ENCODE results near the gene LRR1. TPM values are rescaled to one million over a fixed set of nuclear protein-coding genes. Genes with fewer than 3 reads are reported as not detected.

Gene LRR1
- total and polyA plus RNA-seq, 9 of the 15 experiments (the other 6 are each of a cell fraction or from before 2014, with no cell fraction given) = 26.5 to 58.1 (median 31.8) TPM

- Histone ChIP-seq H2AFZ (ENCODE audit: low read depth, low read length) (no peak overlapping the region), H3K36me3 (ENCODE audit: control insufficient read depth, insufficient read depth, low read length) (peaks cover 22% of the 10 kb centered on the region), H3K27ac (ENCODE audit: extremely low read depth, low read depth, low read length) (no peak overlapping the region), H3K9me3 (replicated peaks; ENCODE audit: control insufficient read depth, insufficient read depth, low read depth, low read length) (no peaks in the 10 kb centered on the region), H3K9ac (ENCODE audit: insufficient read depth in 1 of 2, low read depth in 2 of 2, low read length in 2 of 2) (no peak overlapping the region), H3K4me1 (replicated peaks in 1 of 2; ENCODE audit: control insufficient read depth in 2 of 2, insufficient read depth in 2 of 2, low read length in 2 of 2) (no peaks in the 10 kb centered on the region), H3K9me1 (ENCODE audit: control insufficient read depth, insufficient read depth, low read length) (peaks cover 3% of the 10 kb centered on the region), H4K20me1 (replicated peaks; ENCODE audit: control insufficient read depth, insufficient read depth, low read length) (no peaks in the 10 kb centered on the region), H3K27me3 (ENCODE audit: control insufficient read depth in 2 of 2, insufficient read depth in 2 of 2, low read length in 2 of 2) (no peaks in the 10 kb centered on the region), H3K79me2 (ENCODE audit: control insufficient read depth, insufficient read depth, low read length) (no peaks in the 10 kb centered on the region; the same call in 2 of the 3 replicates), H3K4me2 (ENCODE audit: insufficient read depth, low read length) (no peak overlapping the region), H3K4me3 (no peak overlapping the region)
- no peak for ATAC-seq
- no peak for DNase-seq (ENCODE audit: extremely low read depth in 1 of 4, low spot score in 3 of 4)
- intact Hi-C loops (cut with micrococcal nuclease) (no loop called here), in situ Hi-C loops (cut with MboI) (no loop called here)
- FAIRE-seq = no peak
- ChIA-PET CTCF (ENCODE audit: low intra/inter-chr PET ratio) (no interaction called here), POLR2A (no interaction called here)
- WGBS (ENCODE audit: insufficient coverage, low coverage, missing lambda C conversion rate) = 81% methylated on average over 5 of the region's 5 CpGs
- no TSS peak for BruUV-seq (replicated peaks)
- TF ChIP-seq ZNF316 (IDR thresholded peaks at IDR 0.05) = peak; percentile 28; the same call in 1 of the 2 replicates
- no peak for TF ChIP-seq FOXJ2 (tag; IDR thresholded peaks at IDR 0.05)
Observed at GRCh38 chr14:49574038-49574437, 24.7 kb upstream of the LRR1 start.

GRCh38 chr14:49578141-49578540, 20.6 kb upstream of the LRR1 start:
- DNase-seq (ENCODE audit: extremely low read depth in 1 of 4, low spot score in 3 of 4) (no peak), FAIRE-seq (no peak), ATAC-seq (no peak)
- no peak overlapping the region for H3K27ac ChIP-seq (ENCODE audit: extremely low read depth, low read depth, low read length)
- H3K4me1 ChIP-seq (replicated peaks in 1 of 2; ENCODE audit: control insufficient read depth in 2 of 2, insufficient read depth in 2 of 2, low read length in 2 of 2) = peaks cover 3 to 6% of the 10 kb centered on the region in 2 experiments; a peak in 4 of 5 replicates
- intact Hi-C loops (cut with micrococcal nuclease) = no loop called here
- no peak overlapping the region for H2AFZ ChIP-seq (ENCODE audit: low read depth, low read length)
- in situ Hi-C loops (cut with MboI) = no loop called here
- H4K20me1 ChIP-seq (replicated peaks; ENCODE audit: control insufficient read depth, insufficient read depth, low read length) = peaks cover 16% of the 10 kb centered on the region; the same call in 1 of the 2 replicates
- H3K36me3 ChIP-seq (ENCODE audit: control insufficient read depth, insufficient read depth, low read length) = peaks cover 41% of the 10 kb centered on the region
- ChIA-PET POLR2A (no interaction called here), CTCF (ENCODE audit: low intra/inter-chr PET ratio) (no interaction called here)
- BruUV-seq (replicated peaks) = no TSS peak
- WGBS (ENCODE audit: insufficient coverage, low coverage, missing lambda C conversion rate) = no CpG with 5 or more reads among the region's 1 CpG
- no peak overlapping the region for H3K4me2 ChIP-seq (ENCODE audit: insufficient read depth, low read length)
- no peak overlapping the region for H3K4me3 ChIP-seq
- no peaks in the 10 kb centered on the region for H3K27me3 ChIP-seq (ENCODE audit: control insufficient read depth in 2 of 2, insufficient read depth in 2 of 2, low read length in 2 of 2)
- H3K9ac ChIP-seq (ENCODE audit: insufficient read depth in 1 of 2, low read depth in 2 of 2, low read length in 2 of 2) = no peak overlapping the region
- no peaks in the 10 kb centered on the region for H3K9me3 ChIP-seq (replicated peaks; ENCODE audit: control insufficient read depth, insufficient read depth, low read depth, low read length)
- H3K79me2 ChIP-seq (ENCODE audit: control insufficient read depth, insufficient read depth, low read length) = peaks cover 35% of the 10 kb centered on the region
- peaks cover 3% of the 10 kb centered on the region for H3K9me1 ChIP-seq (ENCODE audit: control insufficient read depth, insufficient read depth, low read length)
- no peak for TF ChIP-seq KDM1A (IDR thresholded peaks at IDR 0.05)
- TF ChIP-seq MEF2D (tag; conservative IDR thresholded peaks at IDR 0.05; ENCODE audit: low read depth) = no peak
- TF ChIP-seq CHD4 (IDR thresholded peaks at IDR 0.05; ENCODE audit: insufficient read depth, insufficient replicate concordance, low read depth, low read length, poor library complexity, severe bottlenecking) = no peak
- TF ChIP-seq, protein P1, sequence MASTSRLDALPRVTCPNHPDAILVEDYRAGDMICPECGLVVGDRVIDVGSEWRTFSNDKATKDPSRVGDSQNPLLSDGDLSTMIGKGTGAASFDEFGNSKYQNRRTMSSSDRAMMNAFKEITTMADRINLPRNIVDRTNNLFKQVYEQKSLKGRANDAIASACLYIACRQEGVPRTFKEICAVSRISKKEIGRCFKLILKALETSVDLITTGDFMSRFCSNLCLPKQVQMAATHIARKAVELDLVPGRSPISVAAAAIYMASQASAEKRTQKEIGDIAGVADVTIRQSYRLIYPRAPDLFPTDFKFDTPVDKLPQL (IDR thresholded peaks at IDR 0.05; ENCODE audit: extremely low read depth, insufficient read length) = no peak
- TF ChIP-seq TCF7 (IDR thresholded peaks at IDR 0.05; ENCODE audit: borderline replicate concordance) = no peak
- no peak for TF ChIP-seq FUS (optimal IDR thresholded peaks at IDR 0.05; ENCODE audit: low read depth, low read length)
- no peak for TF ChIP-seq SAFB2 (IDR thresholded peaks at IDR 0.05; ENCODE audit: borderline replicate concordance, low read depth, low read length, severe bottlenecking)
- no peak for TF ChIP-seq PHF20 (IDR thresholded peaks at IDR 0.05; ENCODE audit: partially characterized antibody)
- TF ChIP-seq ZKSCAN8 (CRISPR knock-in tag; IDR thresholded peaks at IDR 0.05) = no peak
- TF ChIP-seq CHD2 (IDR thresholded peaks at IDR 0.05; ENCODE audit: low read depth, low read length) = no peak
- no peak for TF ChIP-seq HDAC2 (IDR thresholded peaks at IDR 0.05)
- no peak for TF ChIP-seq MCM2 (IDR thresholded peaks at IDR 0.05; ENCODE audit: low read depth)
- TF ChIP-seq, protein P2, sequence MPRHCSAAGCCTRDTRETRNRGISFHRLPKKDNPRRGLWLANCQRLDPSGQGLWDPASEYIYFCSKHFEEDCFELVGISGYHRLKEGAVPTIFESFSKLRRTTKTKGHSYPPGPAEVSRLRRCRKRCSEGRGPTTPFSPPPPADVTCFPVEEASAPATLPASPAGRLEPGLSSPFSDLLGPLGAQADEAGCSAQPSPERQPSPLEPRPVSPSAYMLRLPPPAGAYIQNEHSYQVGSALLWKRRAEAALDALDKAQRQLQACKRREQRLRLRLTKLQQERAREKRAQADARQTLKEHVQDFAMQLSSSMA (CRISPR knock-in tag; IDR thresholded peaks at IDR 0.05) = no peak
- TF ChIP-seq HBP1 (CRISPR knock-in tag; IDR thresholded peaks at IDR 0.05) = no peak

All from K562 (cell line).